CD14-positive monocyte (primary cell): ENCODE data around the gene DACT1. TPM values are rescaled to one million over a fixed set of nuclear protein-coding genes. Genes with fewer than 3 reads are reported as not detected.

Source experiments
- DNase-seq, 3 donors: peaks; one replicate each; pipeline ENCODE4 v3.0.0-alpha.2; 2011 to 2022
- H2AFZ ChIP-seq: 2 replicates; pipeline ENCODE4 v1.6.0; 2012; ENCODE audit warnings: mild to moderate bottlenecking, low read depth, low read length, inconsistent platforms; ENCODE audit not compliant: insufficient read depth, poor library complexity, severe bottlenecking
- H3K27ac ChIP-seq, 2 donors: 1 replicate in 1 of 2; 2 replicates in 1 of 2; pipeline ENCODE4 v1.5.1; 2012 to 2013; ENCODE audit warnings: low read length in 2 of 2, control low read depth in 1 of 2, inconsistent platforms in 1 of 2, low read depth in 1 of 2, mild to moderate bottlenecking in 1 of 2
- H3K27me3 ChIP-seq, 2 donors: one replicate each; pipeline versions ENCODE4 v1.6.0 to v1.6.1; 2011 to 2013; ENCODE audit warnings: low read length in 2 of 2; ENCODE audit not compliant: control insufficient read depth in 2 of 2, insufficient read depth in 2 of 2
- H3K36me3 ChIP-seq, 2 donors: replicated peaks in 1 of 2; 1 replicate in 1 of 2; 2 replicates in 1 of 2; pipeline versions ENCODE4 v1.5.1 to v1.6.1; 2012 to 2013; ENCODE audit warnings: low read length in 2 of 2, control low read depth in 1 of 2, inconsistent platforms in 1 of 2, mild to moderate bottlenecking in 1 of 2; ENCODE audit not compliant: insufficient read depth in 2 of 2, control insufficient read depth in 1 of 2
- H3K4me1 ChIP-seq, 2 donors: 1 replicate in 1 of 2; 2 replicates in 1 of 2; pipeline versions ENCODE4 v1.5.1 to v1.6.1; 2012 to 2013; ENCODE audit warnings: low read length in 2 of 2, control low read depth in 1 of 2, inconsistent platforms in 1 of 2, mild to moderate bottlenecking in 1 of 2, moderate library complexity in 1 of 2; ENCODE audit not compliant: insufficient read depth in 2 of 2, control insufficient read depth in 1 of 2
- H3K4me2 ChIP-seq: replicated peaks from 2 replicates; pipeline ENCODE3; 2012; ENCODE audit warnings: low read length, moderate library complexity, mild to moderate bottlenecking; ENCODE audit not compliant: poor library complexity, severe bottlenecking; ENCODE audit errors: extremely low read depth
- H3K4me3 ChIP-seq, 3 experiments: fragments of 200-600 bp in 1 of 3; sonication (generic) in 1 of 3; replicated peaks in 1 of 3; 1 replicate in 2 of 3; 2 replicates in 1 of 3; pipeline ENCODE4 v1.5.1; 2011 to 2013; ENCODE audit warnings: low read length in 3 of 3, mild to moderate bottlenecking in 3 of 3, control low read depth in 2 of 3, low read depth in 2 of 3, inconsistent platforms in 1 of 3, moderate library complexity in 1 of 3
- H3K79me2 ChIP-seq: 2 replicates; pipeline ENCODE4 v1.6.0; 2012; ENCODE audit warnings: mild to moderate bottlenecking, control low read depth, inconsistent platforms, low read length, moderate library complexity; ENCODE audit not compliant: insufficient read depth
- H3K9ac ChIP-seq: 2 replicates; pipeline ENCODE4 v1.6.0; 2017; ENCODE audit warnings: low read length, mild to moderate bottlenecking; ENCODE audit not compliant: insufficient read depth, poor library complexity, severe bottlenecking
- H3K9me3 ChIP-seq, 2 donors: replicated peaks in 1 of 2; 1 replicate in 1 of 2; 2 replicates in 1 of 2; pipeline versions ENCODE4 v1.5.1 to v1.6.1; 2012 to 2013; ENCODE audit warnings: low read length in 2 of 2, control low read depth in 1 of 2; ENCODE audit not compliant: control insufficient read depth in 1 of 2, insufficient read depth in 1 of 2
- H4K20me1 ChIP-seq: 2 replicates; pipeline ENCODE4 v1.6.0; 2012; ENCODE audit warnings: mild to moderate bottlenecking, low read length, control low read depth, moderate library complexity; ENCODE audit not compliant: insufficient read depth
- H3K27ac Mint-ChIP-seq, 7 donors: one replicate each; pipeline ENCODE4 v1.8.0; 2020; ENCODE audit warnings: mild to moderate bottlenecking in 7 of 7, mixed read lengths in 7 of 7, moderate library complexity in 6 of 7, inconsistent platforms in 2 of 7
- H3K27me3 Mint-ChIP-seq, 3 donors: one replicate each; pipeline ENCODE4 v1.8.0; 2021 to 2022; ENCODE audit warnings: low read depth in 3 of 3, mild to moderate bottlenecking in 3 of 3, mixed read lengths in 3 of 3, moderate library complexity in 3 of 3, inconsistent platforms in 1 of 3
- H3K36me3 Mint-ChIP-seq, 2 donors: one replicate each; pipeline ENCODE4 v1.8.0; 2020; ENCODE audit warnings: mixed read lengths in 2 of 2, inconsistent platforms in 1 of 2, mild to moderate bottlenecking in 1 of 2
- H3K4me1 Mint-ChIP-seq: one replicate; pipeline ENCODE4 v1.8.0; 2020; ENCODE audit warnings: mild to moderate bottlenecking, mixed read lengths
- H3K4me3 Mint-ChIP-seq, 2 donors: one replicate each; pipeline ENCODE4 v1.8.0; 2020; ENCODE audit warnings: mild to moderate bottlenecking in 2 of 2, mixed read lengths in 2 of 2, moderate library complexity in 1 of 2
- H3K9me3 Mint-ChIP-seq, 7 donors: one replicate each; pipeline ENCODE4 v1.8.0; 2020 to 2022; ENCODE audit warnings: mixed read lengths in 7 of 7, mild to moderate bottlenecking in 6 of 7, moderate library complexity in 6 of 7, inconsistent platforms in 2 of 7
- CTCF ChIP-seq: fragments of 200-600 bp; IDR thresholded peaks from one replicate; pipeline ENCODE4 v1.8.0; 2022; ENCODE audit warnings: antibody characterized with exemption, mild to moderate bottlenecking
- WGBS: methylation state at CpG from one replicate; pipeline ENCODE4 v1.1.5; 2013; ENCODE audit warnings: missing lambda C conversion rate; ENCODE audit not compliant: insufficient coverage; 5-methylcytosine and 5-hydroxymethylcytosine counted together
- intact Hi-C, 2 donors: fragments of 100-400 bp; cut with micrococcal nuclease; formaldehyde crosslinking; loops; one replicate each; pipeline versions ENCODE4 v1.15.0 to v1.15.1; 2023
- polyA plus RNA-seq, 3 donors: library from polyadenylated mRNA; depleted of rRNA in 1 of 3; unstranded in 2 of 3; stranded (reverse) in 1 of 3; fragments of 300-500 nt in 2 of 3; fragments of >200 nt in 1 of 3; fragmentation: Illumina TruSeq in 2 of 3; gene quantifications; 1 replicate in 2 of 3; 2 replicates in 1 of 3; pipeline ENCODE4 v1.2.3, GENCODE V29; 2012 to 2021

DACT1 gene
- polyA plus RNA-seq, 3 donors, result 0.09 TPM; not detected in 2

- Histone ChIP-seq H3K79me2 (no peaks in the 10 kb centered on the region), H3K9ac (no peak overlapping the region), H3K4me1 (no peaks in the 10 kb centered on the region), H3K4me2 (no peak overlapping the region), H2AFZ (no peak overlapping the region), H3K27me3 (no peaks in the 10 kb centered on the region), H3K9me3 (no peaks in the 10 kb centered on the region), H3K27ac (no peak overlapping the region), H3K36me3 (no peaks in the 10 kb centered on the region), H4K20me1 (no peaks in the 10 kb centered on the region), H3K4me3 (no peak overlapping the region)
- WGBS, result no CpG with 5 or more reads among the region's 1 CpG
- Mint-ChIP-seq H3K27ac (no peak overlapping the region), H3K27me3 (peaks cover 0 to 3% (median 0%) of the 10 kb centered on the region in 3 donors), H3K4me3 (no peak overlapping the region), H3K9me3 (peaks cover 0 to 2% (median 0%) of the 10 kb centered on the region in 7 donors), H3K4me1 (peaks cover 11% of the 10 kb centered on the region), H3K36me3 (no peaks in the 10 kb centered on the region)
- TF ChIP-seq CTCF, result no peak
- no peak for DNase-seq
- intact Hi-C loops, result no loop called here
Measured at GRCh38 chr14:58671024-58671423, 33.3 kb downstream of the DACT1 start.

DNA sequence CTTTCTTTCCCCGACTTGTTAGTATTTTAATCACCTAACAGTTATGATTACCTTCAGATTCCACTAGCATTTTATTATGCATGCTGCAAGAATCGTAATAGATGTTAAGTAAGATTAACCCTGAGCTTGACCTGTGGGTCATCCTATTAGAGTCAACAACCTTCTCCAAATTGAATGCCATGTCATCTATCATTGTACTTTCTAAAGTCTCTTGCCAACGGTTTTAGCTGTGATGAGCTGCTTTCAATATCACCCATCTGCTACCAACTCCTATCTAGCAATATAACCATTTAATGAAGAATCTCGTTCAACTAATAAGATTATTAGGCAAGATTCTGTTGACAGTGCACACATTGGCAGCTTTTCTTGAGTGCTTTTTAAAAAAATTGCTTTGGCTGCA, 33.7 kb downstream of the DACT1 start:
- Histone ChIP-seq H3K79me2 (no peaks in the 10 kb centered on the region), H3K36me3 (no peaks in the 10 kb centered on the region), H3K27ac (no peak overlapping the region), H3K9ac (no peak overlapping the region), H3K4me2 (no peak overlapping the region), H3K9me3 (no peaks in the 10 kb centered on the region), H2AFZ (no peak overlapping the region), H3K4me1 (no peaks in the 10 kb centered on the region), H3K4me3 (no peak overlapping the region), H3K27me3 (no peaks in the 10 kb centered on the region), H4K20me1 (no peaks in the 10 kb centered on the region)
- no peak for DNase-seq
- intact Hi-C loops, result no loop called here
- H3K27me3 Mint-ChIP-seq, result peaks cover 0 to 3% (median 0%) of the 10 kb centered on the region in 3 donors
- peaks cover 11% of the 10 kb centered on the region for H3K4me1 Mint-ChIP-seq
- no CpG with 5 or more reads among the region's 4 CpGs for WGBS
- no peak overlapping the region for H3K4me3 Mint-ChIP-seq
- peaks cover 0 to 2% (median 0%) of the 10 kb centered on the region in 7 donors for H3K9me3 Mint-ChIP-seq
- no peaks in the 10 kb centered on the region for H3K36me3 Mint-ChIP-seq
- no peak for TF ChIP-seq CTCF
- H3K27ac Mint-ChIP-seq, result no peak overlapping the region
